ENCODE results near the gene TCN2.
"Not testable (repeated sequence)": the region's sequence is repeated elsewhere in the genome, so short reads cannot be mapped to it uniquely, and the experiment has no call there.

The TCN2 gene

GRCh38 chr22:30609260-30610185 is 2.5 kb downstream of the TCN2 start:
- H3K27me3 ChIP-seq (ENCODE audit: control insufficient read depth, insufficient read depth, low read length) = no peaks in the 10 kb centered on the region
- H3K36me3 ChIP-seq (ENCODE audit: control insufficient read depth, insufficient read depth, low read length) = peaks cover 17% of the 10 kb centered on the region
- DNase-seq (ENCODE audit: low read depth, low spot score) = no peak
- H3K4me3 ChIP-seq (ENCODE audit: low read length) = no peak overlapping the region
- peaks cover 3% of the 10 kb centered on the region; the same call in 1 of the 2 replicates for H3K4me1 ChIP-seq (ENCODE audit: control insufficient read depth, insufficient read depth, low read length)
- no peaks in the 10 kb centered on the region for H3K9me3 ChIP-seq (ENCODE audit: control insufficient read depth, insufficient read depth, low read length)
- no peak overlapping the region for H3K27ac ChIP-seq (ENCODE audit: low read length)
- WGBS (ENCODE audit: insufficient coverage, insufficient read length) = no CpG with 5 or more reads among the region's 17 CpGs

- no peak for DNase-seq (ENCODE audit: low read depth, low spot score)
- H3K4me1 ChIP-seq (ENCODE audit: control insufficient read depth, insufficient read depth, low read length) = peaks cover 3% of the 10 kb centered on the region; the same call in 1 of the 2 replicates
- H3K27me3 ChIP-seq (ENCODE audit: control insufficient read depth, insufficient read depth, low read length) = no peaks in the 10 kb centered on the region
- no peak overlapping the region for H3K27ac ChIP-seq (ENCODE audit: low read length)
- H3K4me3 ChIP-seq (ENCODE audit: low read length) = no peak overlapping the region
- no peaks in the 10 kb centered on the region for H3K9me3 ChIP-seq (ENCODE audit: control insufficient read depth, insufficient read depth, low read length)
- H3K36me3 ChIP-seq (ENCODE audit: control insufficient read depth, insufficient read depth, low read length) = peaks cover 19% of the 10 kb centered on the region
- no CpG with 5 or more reads among the region's 7 CpGs for WGBS (ENCODE audit: insufficient coverage, insufficient read length)
Measured at GRCh38 chr22:30610299-30610698, 3.3 kb downstream of the TCN2 start.

DNA sequence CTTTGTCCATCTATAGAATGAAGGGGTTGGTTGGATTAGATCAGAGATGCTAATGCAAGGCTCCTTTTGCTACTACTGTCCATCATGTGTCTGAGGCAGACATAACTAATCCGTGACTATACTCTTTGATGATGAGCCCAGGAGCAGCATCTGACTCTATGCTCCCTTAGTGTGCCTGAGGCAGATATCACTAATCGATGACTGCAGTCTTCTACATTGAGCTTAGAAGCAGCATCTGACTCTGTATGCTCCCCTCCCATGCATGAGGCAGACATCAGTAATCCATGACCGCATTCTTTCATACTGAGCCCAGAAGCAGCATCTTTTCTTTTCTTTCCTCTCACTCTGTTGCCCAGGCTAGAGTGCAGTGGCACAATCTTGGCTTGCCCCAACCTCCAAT is 4.2 kb downstream of the TCN2 start:
- Histone ChIP-seq H3K27me3 (ENCODE audit: control insufficient read depth, insufficient read depth, low read length) (no peaks in the 10 kb centered on the region), H3K36me3 (ENCODE audit: control insufficient read depth, insufficient read depth, low read length) (peaks cover 24% of the 10 kb centered on the region), H3K4me1 (ENCODE audit: control insufficient read depth, insufficient read depth, low read length) (peaks cover 2% of the 10 kb centered on the region; the same call in 1 of the 2 replicates), H3K4me3 (ENCODE audit: low read length) (no peak overlapping the region), H3K27ac (ENCODE audit: low read length) (no peak overlapping the region), H3K9me3 (ENCODE audit: control insufficient read depth, insufficient read depth, low read length) (no peaks in the 10 kb centered on the region)
- no peak for DNase-seq (ENCODE audit: low read depth, low spot score)
- no CpG with 5 or more reads among the region's 3 CpGs for WGBS (ENCODE audit: insufficient coverage, insufficient read length)

- Histone ChIP-seq H3K4me1 (ENCODE audit: control insufficient read depth, insufficient read depth, low read length) (no peaks in the 10 kb centered on the region), H3K27me3 (ENCODE audit: control insufficient read depth, insufficient read depth, low read length) (no peaks in the 10 kb centered on the region), H3K27ac (ENCODE audit: low read length) (no peak overlapping the region), H3K9me3 (ENCODE audit: control insufficient read depth, insufficient read depth, low read length) (no peaks in the 10 kb centered on the region), H3K36me3 (ENCODE audit: control insufficient read depth, insufficient read depth, low read length) (peaks cover 28% of the 10 kb centered on the region), H3K4me3 (ENCODE audit: low read length) (no peak overlapping the region)
- DNase-seq (ENCODE audit: low read depth, low spot score) = no peak
- WGBS (ENCODE audit: insufficient coverage, insufficient read length) = no CpG with 5 or more reads among the region's 8 CpGs
Measured at GRCh38 chr22:30612789-30613188, 5.8 kb downstream of the TCN2 start.

- Histone ChIP-seq H3K9me3 (ENCODE audit: control insufficient read depth, insufficient read depth, low read length) (no peaks in the 10 kb centered on the region), H3K36me3 (ENCODE audit: control insufficient read depth, insufficient read depth, low read length) (peaks cover 32% of the 10 kb centered on the region), H3K4me1 (ENCODE audit: control insufficient read depth, insufficient read depth, low read length) (no peaks in the 10 kb centered on the region), H3K27me3 (ENCODE audit: control insufficient read depth, insufficient read depth, low read length) (no peaks in the 10 kb centered on the region), H3K27ac (ENCODE audit: low read length) (no peak overlapping the region), H3K4me3 (ENCODE audit: low read length) (no peak overlapping the region)
- DNase-seq (ENCODE audit: low read depth, low spot score) = no peak
- WGBS (ENCODE audit: insufficient coverage, insufficient read length) = no CpG with 5 or more reads among the region's 7 CpGs
Measured at GRCh38 chr22:30614268-30614667, 7.3 kb downstream of the TCN2 start.

DNA sequence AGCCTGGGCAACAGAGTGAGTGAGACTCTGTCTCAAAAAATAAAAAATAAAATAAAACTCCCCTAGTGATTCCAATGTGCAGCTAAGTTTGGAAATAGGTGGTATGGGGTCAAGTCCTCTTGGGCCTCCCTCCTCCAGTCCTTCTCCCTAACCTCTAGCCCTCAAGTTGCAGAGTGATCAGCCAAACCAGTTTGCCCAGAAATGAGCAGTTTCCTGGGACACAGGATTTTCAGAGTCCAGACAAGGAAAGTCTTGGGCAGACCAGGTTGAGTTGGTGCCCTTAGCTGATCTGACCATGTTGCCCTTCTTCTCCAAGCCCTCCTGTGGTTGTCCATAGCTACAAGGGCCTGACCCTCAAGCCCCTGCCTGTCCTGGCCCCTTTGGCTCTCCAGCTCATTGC is 7.9 kb downstream of the TCN2 start:
- H3K4me3 ChIP-seq (ENCODE audit: low read length) = no peak overlapping the region
- peaks cover 35% of the 10 kb centered on the region for H3K36me3 ChIP-seq (ENCODE audit: control insufficient read depth, insufficient read depth, low read length)
- no peak overlapping the region for H3K27ac ChIP-seq (ENCODE audit: low read length)
- H3K4me1 ChIP-seq (ENCODE audit: control insufficient read depth, insufficient read depth, low read length) = no peaks in the 10 kb centered on the region
- no peaks in the 10 kb centered on the region for H3K27me3 ChIP-seq (ENCODE audit: control insufficient read depth, insufficient read depth, low read length)
- no peak for DNase-seq (ENCODE audit: low read depth, low spot score)
- no peaks in the 10 kb centered on the region for H3K9me3 ChIP-seq (ENCODE audit: control insufficient read depth, insufficient read depth, low read length)

- DNase-seq (ENCODE audit: low read depth, low spot score) = no peak
- Histone ChIP-seq H3K9me3 (ENCODE audit: control insufficient read depth, insufficient read depth, low read length) (no peaks in the 10 kb centered on the region), H3K27me3 (ENCODE audit: control insufficient read depth, insufficient read depth, low read length) (no peaks in the 10 kb centered on the region), H3K4me3 (ENCODE audit: low read length) (no peak overlapping the region), H3K36me3 (ENCODE audit: control insufficient read depth, insufficient read depth, low read length) (peaks cover 38% of the 10 kb centered on the region), H3K4me1 (ENCODE audit: control insufficient read depth, insufficient read depth, low read length) (no peaks in the 10 kb centered on the region), H3K27ac (ENCODE audit: low read length) (no peak overlapping the region)
- WGBS (ENCODE audit: insufficient coverage, insufficient read length) = no CpG with 5 or more reads among the region's 7 CpGs
Measured at GRCh38 chr22:30615543-30615954, 8.6 kb downstream of the TCN2 start.

- no peak for DNase-seq (ENCODE audit: low read depth, low spot score)
- H3K27ac ChIP-seq (ENCODE audit: low read length) = no peak overlapping the region
- no peaks in the 10 kb centered on the region for H3K27me3 ChIP-seq (ENCODE audit: control insufficient read depth, insufficient read depth, low read length)
- H3K4me3 ChIP-seq (ENCODE audit: low read length) = no peak overlapping the region
- no peaks in the 10 kb centered on the region for H3K4me1 ChIP-seq (ENCODE audit: control insufficient read depth, insufficient read depth, low read length)
- no CpG with 5 or more reads among the region's 6 CpGs for WGBS (ENCODE audit: insufficient coverage, insufficient read length)
- H3K9me3 ChIP-seq (ENCODE audit: control insufficient read depth, insufficient read depth, low read length) = no peaks in the 10 kb centered on the region
- H3K36me3 ChIP-seq (ENCODE audit: control insufficient read depth, insufficient read depth, low read length) = peaks cover 40% of the 10 kb centered on the region
Measured at GRCh38 chr22:30617819-30618218, 10.8 kb downstream of the TCN2 start.

DNA sequence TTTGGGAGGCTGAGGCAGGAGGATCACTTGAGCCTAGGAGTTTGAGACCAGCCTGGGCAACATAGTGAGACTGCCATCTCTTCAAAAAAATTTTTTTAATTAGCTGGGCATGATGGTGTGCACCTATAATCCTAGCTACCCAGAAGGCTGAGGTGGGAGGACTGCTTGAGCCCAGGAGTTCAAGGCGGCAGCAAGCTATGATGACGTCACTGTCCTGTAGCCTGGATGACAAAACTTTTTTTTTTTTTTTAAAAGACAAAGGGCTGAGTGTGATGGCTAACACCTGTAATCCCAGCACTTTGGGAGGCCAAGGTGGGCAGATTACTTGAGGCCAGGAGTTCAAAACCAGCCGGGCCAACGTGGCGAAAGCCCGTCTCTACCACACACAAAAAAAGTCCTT is 12.9 kb downstream of the TCN2 start:
- no CpG with 5 or more reads among the region's 6 CpGs for WGBS (ENCODE audit: insufficient coverage, insufficient read length)
- H3K36me3 ChIP-seq (ENCODE audit: control insufficient read depth, insufficient read depth, low read length) = peaks cover 30% of the 10 kb centered on the region; the same call in 1 of the 2 replicates
- H3K9me3 ChIP-seq (ENCODE audit: control insufficient read depth, insufficient read depth, low read length); H3K4me3 ChIP-seq (ENCODE audit: low read length); H3K27me3 ChIP-seq (ENCODE audit: control insufficient read depth, insufficient read depth, low read length); H3K27ac ChIP-seq (ENCODE audit: low read length); DNase-seq (ENCODE audit: low read depth, low spot score); H3K4me1 ChIP-seq (ENCODE audit: control insufficient read depth, insufficient read depth, low read length): not testable (repeated sequence)

DNA sequence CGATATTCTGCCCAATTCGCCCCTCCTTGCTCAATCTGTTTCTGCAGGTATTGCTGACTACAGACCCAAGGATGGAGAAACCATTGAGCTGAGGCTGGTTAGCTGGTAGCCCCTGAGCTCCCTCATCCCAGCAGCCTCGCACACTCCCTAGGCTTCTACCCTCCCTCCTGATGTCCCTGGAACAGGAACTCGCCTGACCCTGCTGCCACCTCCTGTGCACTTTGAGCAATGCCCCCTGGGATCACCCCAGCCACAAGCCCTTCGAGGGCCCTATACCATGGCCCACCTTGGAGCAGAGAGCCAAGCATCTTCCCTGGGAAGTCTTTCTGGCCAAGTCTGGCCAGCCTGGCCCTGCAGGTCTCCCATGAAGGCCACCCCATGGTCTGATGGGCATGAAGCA is 19.4 kb downstream of the TCN2 start:
- DNase-seq (ENCODE audit: low read depth, low spot score) = no peak
- H3K4me3 ChIP-seq (ENCODE audit: low read length) = no peak overlapping the region
- no peaks in the 10 kb centered on the region for H3K4me1 ChIP-seq (ENCODE audit: control insufficient read depth, insufficient read depth, low read length)
- no peaks in the 10 kb centered on the region for H3K27me3 ChIP-seq (ENCODE audit: control insufficient read depth, insufficient read depth, low read length)
- H3K9me3 ChIP-seq (ENCODE audit: control insufficient read depth, insufficient read depth, low read length) = no peaks in the 10 kb centered on the region
- no CpG with 5 or more reads among the region's 5 CpGs for whole genome bisulfite sequencing (ENCODE audit: insufficient coverage, insufficient read length)
- H3K36me3 ChIP-seq (ENCODE audit: control insufficient read depth, insufficient read depth, low read length) = 0 out of 2 replicates have a peak, but pooled peaks cover 6% of the 10 kb centered on the region
- no peak overlapping the region for H3K27ac ChIP-seq (ENCODE audit: low read length)

DNA sequence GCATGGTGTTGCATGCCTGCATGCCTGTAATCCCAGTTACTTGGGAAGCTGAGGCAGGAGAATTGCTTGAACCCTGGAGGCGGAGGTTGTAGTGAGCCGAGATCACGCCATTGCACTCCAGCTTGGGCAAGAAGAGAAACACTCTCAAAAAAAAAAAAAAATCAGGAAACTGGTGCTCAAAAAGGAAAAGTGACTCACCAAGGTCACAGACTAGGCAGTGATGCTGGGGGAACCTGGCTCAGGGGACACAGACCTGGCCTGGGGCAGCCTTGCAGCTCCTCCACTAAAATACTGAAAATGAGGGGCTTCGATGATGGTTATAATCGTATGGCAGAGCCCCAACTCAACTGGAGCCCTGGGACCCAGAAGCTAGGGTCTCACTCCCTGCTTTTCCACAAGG is 20.5 kb downstream of the TCN2 start:
- no peak for DNase-seq (ENCODE audit: low read depth, low spot score)
- Histone ChIP-seq H3K4me3 (ENCODE audit: low read length) (no peak overlapping the region), H3K9me3 (ENCODE audit: control insufficient read depth, insufficient read depth, low read length) (no peaks in the 10 kb centered on the region), H3K27me3 (ENCODE audit: control insufficient read depth, insufficient read depth, low read length) (no peaks in the 10 kb centered on the region), H3K4me1 (ENCODE audit: control insufficient read depth, insufficient read depth, low read length) (no peaks in the 10 kb centered on the region), H3K27ac (ENCODE audit: low read length) (no peak overlapping the region), H3K36me3 (ENCODE audit: control insufficient read depth, insufficient read depth, low read length) (0 out of 2 replicates have a peak, but pooled peaks cover 2% of the 10 kb centered on the region)
- no CpG with 5 or more reads among the region's 5 CpGs for WGBS (ENCODE audit: insufficient coverage, insufficient read length)

All from iPS DF 6.9 (cell line).